Transverse colon (tissue), 4 donors: Measurements from ENCODE around the gene TGM3. TPM values are rescaled to one million over a fixed set of nuclear protein-coding genes. Genes with fewer than 3 reads are reported as not detected.

Source experiments
- DNase-seq: peaks from one replicate; pipeline ENCODE4 v3.0.0-alpha.2; 2019
- H3K27ac ChIP-seq, 4 donors: fragments of 200-600 bp; sonication (generic); 2 replicates each; pipeline ENCODE4 v1.5.1; 2016 to 2018; ENCODE audit warnings: inconsistent platforms in 4 of 4
- H3K27me3 ChIP-seq: fragments of 200-600 bp; sonication (generic); 2 replicates; pipeline ENCODE4 v1.5.1; 2017; ENCODE audit warnings: inconsistent platforms
- H3K36me3 ChIP-seq, 4 donors: fragments of 200-600 bp; sonication (generic); 2 replicates each; pipeline ENCODE4 v1.5.1; 2017 to 2019; ENCODE audit warnings: inconsistent platforms in 4 of 4
- H3K4me1 ChIP-seq, 4 donors: fragments of 200-600 bp; sonication (generic); 2 replicates each; pipeline ENCODE4 v1.5.1; 2017 to 2020; ENCODE audit warnings: inconsistent platforms in 4 of 4
- H3K4me3 ChIP-seq, 4 donors: fragments of 200-600 bp; sonication (generic); 1 replicate in 1 of 4; 2 replicates in 3 of 4; pipeline versions ENCODE4 v1.5.1 to v1.6.1; 2017 to 2019; ENCODE audit warnings: inconsistent platforms in 4 of 4
- H3K9me3 ChIP-seq, 2 donors: fragments of 200-600 bp; sonication (generic); 2 replicates each; pipeline ENCODE4 v1.5.1; 2017 to 2019; ENCODE audit warnings: inconsistent platforms in 2 of 2
- CTCF ChIP-seq, 5 experiments: fragments of 200-600 bp in 3 of 5; fragments of 450-650 bp in 2 of 5; sonication (generic) in 3 of 5; IDR thresholded peaks; 1 replicate in 2 of 5; 2 replicates in 3 of 5; pipeline ENCODE4 v1.5.1; 2016 to 2017; ENCODE audit warnings: antibody characterized with exemption in 5 of 5, inconsistent platforms in 3 of 5, mild to moderate bottlenecking in 2 of 5, moderate library complexity in 1 of 5
- EP300 ChIP-seq: sonication (generic); formaldehyde crosslinking; IDR thresholded peaks from one replicate; pipeline ENCODE4 v1.6.1; 2017; ENCODE audit warnings: antibody characterized with exemption, low read depth
- POLR2A ChIP-seq: fragments of 450-650 bp; IDR thresholded peaks from one replicate; pipeline ENCODE4 v1.6.1; 2016; ENCODE audit warnings: antibody characterized with exemption, mild to moderate bottlenecking, moderate library complexity
- POLR2AphosphoS5 ChIP-seq, 3 donors: sonication (generic); formaldehyde crosslinking; IDR thresholded peaks; one replicate each; pipeline ENCODE4 v1.6.1; 2016; ENCODE audit warnings: antibody characterized with exemption in 3 of 3
- WGBS, 2 donors: methylation state at CpG; one replicate each; pipeline ENCODE4 v1.1.5; 2018; ENCODE audit warnings: low coverage in 1 of 2; 5-methylcytosine and 5-hydroxymethylcytosine counted together
- in situ Hi-C, 4 donors: fragments of 200-750 bp; cut with MboI; loops; one replicate each; pipeline versions ENCODE4 v1.15.0 to v1.15.1; 2017; ENCODE audit warnings: low sequenced_read_pairs in 3 of 4, low pct_ligation_motif_present in 1 of 4, low pct_unique_long_range_greater_than_20kb in 1 of 4
- intact Hi-C: fragments of 100-400 bp; cut with DNase I; formaldehyde crosslinking; loops from one replicate; pipeline ENCODE4 v1.15.1; 2023; ENCODE audit warnings: low total_unique reads
- total RNA-seq, 4 donors: library from RNA; depleted of rRNA; stranded (reverse); fragments of >200 nt; gene quantifications; one replicate each; pipeline ENCODE4 v1.1.0, GENCODE V29; 2016

The TGM3 gene
- total RNA-seq, 4 donors from 2014 or later = 0.14 TPM; not detected in 3

GRCh38 chr20:2380601-2381000 is 84.8 kb downstream of the TGM3 start, which contains the start of gene TGM6:
TSS of gene TGM6 (plus strand) at chr20:2380901. CDS start at chr20:2380969, 68 bp downstream.
- DNase-seq = no peak
- Histone ChIP-seq H3K4me3 (no peak within 1 kb of the TSS), H3K27ac (no peak within 1 kb of the TSS), H3K9me3 (no peaks in the 10 kb centered on the region), H3K4me1 (no peaks in the 10 kb centered on the region), H3K27me3 (no peaks in the 10 kb centered on the region), H3K36me3 (no peaks in the 10 kb centered on the region)
- TF ChIP-seq EP300 (no peak), CTCF (IDR thresholded peaks at IDR 0.05) (no peak), POLR2A (no peak), POLR2AphosphoS5 (IDR thresholded peaks at IDR 0.05) (no peak)
- WGBS, 2 donors = 85% methylated on average over 10 of the region's 10 CpGs; no CpG with 5 or more reads in 1 of the 2 donors
- intact Hi-C loops (no loop called here), in situ Hi-C loops (no loop called here)

- in situ Hi-C loops = no loop called here
- no peaks in the 10 kb centered on the region for H3K27me3 ChIP-seq
These were observed 85.5 kb downstream of the TGM3 start for GRCh38 chr20:2381303-2381702.

GRCh38 chr20:2382833-2383232 is 87.0 kb downstream of the TGM3 start:
- DNase-seq = no peak
- H3K27me3 ChIP-seq = no peaks in the 10 kb centered on the region
- no peaks in the 10 kb centered on the region for H3K36me3 ChIP-seq
- WGBS, 2 donors = 100% methylated on average over 2 of the region's 2 CpGs; no CpG with 5 or more reads in 1 of the 2 donors
- TF ChIP-seq CTCF (IDR thresholded peaks at IDR 0.05) = no peak
- no peak for TF ChIP-seq POLR2AphosphoS5 (IDR thresholded peaks at IDR 0.05)
- no peak for TF ChIP-seq EP300
- intact Hi-C loops (no loop called here), in situ Hi-C loops (no loop called here)
- no peaks in the 10 kb centered on the region for H3K9me3 ChIP-seq
- H3K4me1 ChIP-seq = no peaks in the 10 kb centered on the region
- H3K4me3 ChIP-seq = no peak overlapping the region
- no peak overlapping the region for H3K27ac ChIP-seq

More at GRCh38 chr20:2381303-2381702, 85.5 kb downstream of the TGM3 start:
- TF ChIP-seq EP300 = no peak
- TF ChIP-seq POLR2A = no peak
- TF ChIP-seq POLR2AphosphoS5 (IDR thresholded peaks at IDR 0.05) = no peak
- TF ChIP-seq CTCF (IDR thresholded peaks at IDR 0.05) = no peak
- no peaks in the 10 kb centered on the region for H3K4me1 ChIP-seq
- H3K27ac ChIP-seq = no peak overlapping the region
- DNase-seq = no peak
- WGBS, 2 donors = 55 to 71% methylated on average over 4 to 7 of the region's 7 CpGs
- no peaks in the 10 kb centered on the region for H3K9me3 ChIP-seq
- intact Hi-C loops = no loop called here
- H3K36me3 ChIP-seq = no peaks in the 10 kb centered on the region
- H3K4me3 ChIP-seq = no peak overlapping the region

- intact Hi-C loops = no loop called here
- Histone ChIP-seq H3K4me3 (no peak overlapping the region), H3K36me3 (no peaks in the 10 kb centered on the region), H3K27me3 (no peaks in the 10 kb centered on the region), H3K4me1 (no peaks in the 10 kb centered on the region), H3K9me3 (no peaks in the 10 kb centered on the region), H3K27ac (no peak overlapping the region)
- DNase-seq = no peak
- 0 to 62% methylated on average over 1 to 5 of the region's 5 CpGs for WGBS, 2 donors
- in situ Hi-C loops = no loop called here
- TF ChIP-seq POLR2AphosphoS5 (IDR thresholded peaks at IDR 0.05) = no peak
These were observed 89.2 kb downstream of the TGM3 start for GRCh38 chr20:2385026-2385425.

GRCh38 chr20:2385496-2385895 is 89.7 kb downstream of the TGM3 start:
- no peak for DNase-seq
- TF ChIP-seq EP300 (no peak), POLR2A (no peak), POLR2AphosphoS5 (IDR thresholded peaks at IDR 0.05) (no peak), CTCF (IDR thresholded peaks at IDR 0.05) (no peak)
- Histone ChIP-seq H3K27ac (no peak overlapping the region), H3K9me3 (no peaks in the 10 kb centered on the region), H3K4me3 (no peak overlapping the region), H3K36me3 (no peaks in the 10 kb centered on the region), H3K27me3 (no peaks in the 10 kb centered on the region), H3K4me1 (no peaks in the 10 kb centered on the region)
- WGBS, 2 donors = 30 to 50% methylated on average over 4 to 6 of the region's 6 CpGs
- intact Hi-C loops = no loop called here
- in situ Hi-C loops = no loop called here
